Neural progenitor cell (in vitro differentiated cells): Measurements from ENCODE around the gene SAMD11. TPM values are rescaled to one million over a fixed set of nuclear protein-coding genes. Genes with fewer than 3 reads are reported as not detected.

Experiments
- DNase-seq: peaks from one replicate; pipeline ENCODE4 v3.0.0-alpha.2; 2016; ENCODE audit warnings: low spot score
- H2AFZ ChIP-seq: fragments of 200-600 bp; sonication (generic); replicated peaks from 2 replicates; pipeline ENCODE4 v1.6.1; 2016; ENCODE audit warnings: antibody characterized with exemption
- H3F3A ChIP-seq: fragments of 200-600 bp; sonication (generic); 2 replicates; pipeline ENCODE4 v1.6.1; 2016; ENCODE audit warnings: antibody characterized with exemption, low read depth
- H3K27ac ChIP-seq: fragments of 200-600 bp; sonication (generic); 2 replicates; pipeline ENCODE4 v1.5.1; 2016; ENCODE audit warnings: mild to moderate bottlenecking
- H3K27me3 ChIP-seq: fragments of 200-600 bp; sonication (generic); 2 replicates; pipeline ENCODE4 v1.6.1; 2016; ENCODE audit warnings: mild to moderate bottlenecking, moderate library complexity
- H3K36me3 ChIP-seq: fragments of 200-600 bp; sonication (generic); 2 replicates; pipeline ENCODE4 v1.5.1; 2016
- H3K4me1 ChIP-seq: fragments of 200-600 bp; sonication (generic); 2 replicates; pipeline ENCODE4 v1.6.1; 2016; ENCODE audit warnings: mixed run types
- H3K4me2 ChIP-seq: fragments of 200-600 bp; sonication (generic); 2 replicates; pipeline ENCODE4 v1.6.1; 2016
- H3K4me3 ChIP-seq: fragments of 200-600 bp; sonication (generic); 2 replicates; pipeline ENCODE4 v1.5.1; 2016
- H3K79me2 ChIP-seq: fragments of 200-600 bp; sonication (generic); 2 replicates; pipeline ENCODE4 v1.6.1; 2016; ENCODE audit warnings: low read depth
- H3K9ac ChIP-seq: fragments of 200-600 bp; sonication (generic); 2 replicates; pipeline ENCODE4 v1.6.1; 2016
- H3K9me3 ChIP-seq: fragments of 200-600 bp; sonication (generic); 2 replicates; pipeline ENCODE4 v1.5.1; 2016; ENCODE audit warnings: low read depth
- H4K20me1 ChIP-seq: fragments of 200-600 bp; sonication (generic); 2 replicates; pipeline ENCODE4 v1.6.1; 2016; ENCODE audit warnings: low read depth
- H3K27ac Mint-ChIP-seq: 3 replicates; pipeline ENCODE4 v1.8.0; 2021; ENCODE audit warnings: mixed read lengths
- H3K27me3 Mint-ChIP-seq: 2 replicates; pipeline ENCODE4 v1.8.0; 2022; ENCODE audit warnings: low read depth, mild to moderate bottlenecking, inconsistent platforms, moderate library complexity, mixed read lengths; ENCODE audit not compliant: insufficient read depth
- H3K36me3 Mint-ChIP-seq: 3 replicates; pipeline ENCODE4 v1.8.0; 2021; ENCODE audit warnings: mixed read lengths
- H3K4me1 Mint-ChIP-seq: 3 replicates; pipeline ENCODE4 v1.8.0; 2021; ENCODE audit warnings: mixed read lengths
- H3K4me3 Mint-ChIP-seq: 3 replicates; pipeline ENCODE4 v1.8.0; 2021; ENCODE audit warnings: mild to moderate bottlenecking, moderate library complexity, mixed read lengths
- H3K9me3 Mint-ChIP-seq: 3 replicates; pipeline ENCODE4 v1.8.0; 2020; ENCODE audit warnings: mixed read lengths
- EZH2 ChIP-seq: fragments of 200-600 bp; sonication (generic); IDR thresholded peaks from 2 replicates; pipeline ENCODE4 v1.6.1; 2017; ENCODE audit warnings: antibody characterized with exemption, mild to moderate bottlenecking, moderate library complexity
- EZH2phosphoT487 ChIP-seq: fragments of 200-600 bp; sonication (generic); IDR thresholded peaks from 2 replicates; pipeline ENCODE4 v1.6.1; 2017; ENCODE audit warnings: antibody characterized with exemption
- total RNA-seq: library from RNA; depleted of rRNA; stranded (reverse); fragments of >200 nt; gene quantifications from 2 replicates; pipeline ENCODE4 v1.2.3, GENCODE V29; 2015; ENCODE audit warnings: low replicate concordance
- TF ChIP-seq, protein P1 (sequence below): fragments of 200-600 bp; sonication (generic); IDR thresholded peaks from 2 replicates; pipeline ENCODE4 v1.5.1; 2017; ENCODE audit warnings: antibody characterized with exemption, mild to moderate bottlenecking

The SAMD11 gene
- total RNA-seq, 1 donor from 2014 or later, result not detected

DNA sequence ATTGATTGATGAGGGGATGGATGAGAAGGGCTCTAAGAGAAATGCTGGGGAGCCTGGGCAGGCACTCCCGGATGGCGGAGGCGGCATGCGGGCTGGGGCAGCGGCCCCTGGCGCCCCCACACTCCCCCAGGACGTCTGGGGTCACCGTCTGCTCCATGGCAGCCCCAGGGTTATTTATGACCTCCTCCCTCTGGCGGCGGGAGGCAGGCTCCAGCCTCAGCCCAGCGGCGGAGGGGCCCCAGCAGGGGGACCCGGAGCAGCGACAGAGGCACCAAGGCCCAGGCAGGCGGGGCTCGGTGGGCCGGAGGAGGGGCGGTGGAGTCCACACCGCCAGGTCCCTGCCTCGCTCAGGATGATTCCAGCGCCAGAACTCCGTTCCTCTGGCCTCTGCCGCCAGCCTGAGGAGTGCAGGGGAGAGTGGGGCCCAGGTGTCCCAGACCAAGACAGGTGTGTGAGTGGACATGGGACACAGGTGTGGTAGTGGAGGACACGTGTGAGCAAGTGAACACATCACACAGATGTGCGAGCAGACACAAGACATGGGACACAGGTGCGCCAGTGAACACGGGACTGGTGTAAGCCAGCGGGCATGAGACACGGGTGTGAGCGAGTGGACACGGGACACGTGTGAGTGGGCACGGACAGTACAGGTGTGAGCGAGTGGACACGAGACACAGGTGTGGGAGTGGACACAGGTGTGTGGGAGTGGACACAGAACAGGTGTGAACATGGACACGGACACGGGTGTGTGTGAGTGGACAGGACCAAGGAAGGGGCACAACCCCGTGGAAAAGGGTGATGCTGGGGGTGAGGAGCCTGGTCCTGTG, 2.5 kb upstream of the SAMD11 start:
- H3K27me3 ChIP-seq, result peaks cover 100% of the 10 kb centered on the region
- peaks cover 19% of the 10 kb centered on the region for H3K4me1 ChIP-seq
- no peak overlapping the region for H3K9ac ChIP-seq
- H3K9me3 ChIP-seq, result no peaks in the 10 kb centered on the region
- no peak overlapping the region for H2AFZ ChIP-seq
- H3K27me3 Mint-ChIP-seq, result peaks cover 39% of the 10 kb centered on the region
- no peaks in the 10 kb centered on the region for H3K36me3 ChIP-seq
- H3K4me3 Mint-ChIP-seq, result peak overlapping the region; percentile 77
- peak; percentile 78 for TF ChIP-seq EZH2
- no peak for TF ChIP-seq EZH2phosphoT487
- TF ChIP-seq, protein P1, sequence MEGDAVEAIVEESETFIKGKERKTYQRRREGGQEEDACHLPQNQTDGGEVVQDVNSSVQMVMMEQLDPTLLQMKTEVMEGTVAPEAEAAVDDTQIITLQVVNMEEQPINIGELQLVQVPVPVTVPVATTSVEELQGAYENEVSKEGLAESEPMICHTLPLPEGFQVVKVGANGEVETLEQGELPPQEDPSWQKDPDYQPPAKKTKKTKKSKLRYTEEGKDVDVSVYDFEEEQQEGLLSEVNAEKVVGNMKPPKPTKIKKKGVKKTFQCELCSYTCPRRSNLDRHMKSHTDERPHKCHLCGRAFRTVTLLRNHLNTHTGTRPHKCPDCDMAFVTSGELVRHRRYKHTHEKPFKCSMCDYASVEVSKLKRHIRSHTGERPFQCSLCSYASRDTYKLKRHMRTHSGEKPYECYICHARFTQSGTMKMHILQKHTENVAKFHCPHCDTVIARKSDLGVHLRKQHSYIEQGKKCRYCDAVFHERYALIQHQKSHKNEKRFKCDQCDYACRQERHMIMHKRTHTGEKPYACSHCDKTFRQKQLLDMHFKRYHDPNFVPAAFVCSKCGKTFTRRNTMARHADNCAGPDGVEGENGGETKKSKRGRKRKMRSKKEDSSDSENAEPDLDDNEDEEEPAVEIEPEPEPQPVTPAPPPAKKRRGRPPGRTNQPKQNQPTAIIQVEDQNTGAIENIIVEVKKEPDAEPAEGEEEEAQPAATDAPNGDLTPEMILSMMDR, result peak; percentile 53
- H4K20me1 ChIP-seq, result peaks cover 44% of the 10 kb centered on the region
- H3K4me1 Mint-ChIP-seq, result peaks cover 42% of the 10 kb centered on the region
- peak overlapping the region; percentile 77 for H3K4me2 ChIP-seq
- H3K27ac Mint-ChIP-seq, result no peak overlapping the region
- no peaks in the 10 kb centered on the region for H3K79me2 ChIP-seq
- H3K4me3 ChIP-seq, result peak overlapping the region; percentile 25
- peak; percentile 93 for DNase-seq
- no peaks in the 10 kb centered on the region for H3K9me3 Mint-ChIP-seq
- peaks cover 9% of the 10 kb centered on the region for H3F3A ChIP-seq
- no peaks in the 10 kb centered on the region for H3K36me3 Mint-ChIP-seq
- no peak overlapping the region for H3K27ac ChIP-seq

DNA sequence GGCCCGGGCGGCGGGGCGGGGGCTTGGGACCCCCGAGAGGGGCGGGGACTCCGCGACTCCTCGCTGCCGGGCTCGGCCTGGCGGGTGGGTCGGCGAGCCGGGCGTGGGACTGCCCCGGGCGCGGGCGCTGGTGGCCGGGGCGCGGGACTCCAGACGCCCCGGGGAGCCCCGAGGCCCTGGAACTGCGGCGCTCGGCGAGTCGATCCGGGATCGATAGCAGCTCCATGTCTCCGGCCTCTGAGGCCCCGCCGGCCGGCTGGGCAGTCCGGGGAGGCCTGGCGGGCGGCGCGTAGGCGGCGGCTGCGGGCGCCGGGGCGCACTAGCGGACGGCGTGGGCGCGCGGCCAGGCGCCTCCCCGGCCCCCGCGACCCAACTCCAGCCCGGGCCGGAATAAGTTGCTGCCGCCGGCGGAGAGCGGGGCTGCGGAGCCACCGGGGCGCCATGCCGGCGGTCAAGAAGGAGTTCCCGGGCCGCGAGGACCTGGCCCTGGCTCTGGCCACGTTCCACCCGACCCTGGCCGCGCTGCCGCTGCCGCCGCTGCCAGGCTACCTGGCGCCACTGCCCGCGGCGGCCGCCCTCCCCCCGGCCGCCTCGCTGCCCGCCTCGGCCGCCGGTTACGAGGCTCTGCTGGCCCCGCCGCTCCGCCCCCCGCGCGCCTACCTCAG, 400 bp downstream of the SAMD11 start:
- TF ChIP-seq EZH2phosphoT487 (no peak), EZH2 (peak; percentile 0)
- TF ChIP-seq, protein P1, result no peak
- H3K36me3 ChIP-seq, result no peaks in the 10 kb centered on the region
- H3K27me3 ChIP-seq, result peaks cover 100% of the 10 kb centered on the region
- peaks cover 19% of the 10 kb centered on the region for H3K4me1 ChIP-seq
- Mint-ChIP-seq H3K27me3 (peaks cover 57% of the 10 kb centered on the region), H3K4me3 (no peak overlapping the region), H3K27ac (no peak overlapping the region), H3K36me3 (no peaks in the 10 kb centered on the region), H3K9me3 (no peaks in the 10 kb centered on the region), H3K4me1 (peaks cover 34% of the 10 kb centered on the region)
- H3K79me2 ChIP-seq, result no peaks in the 10 kb centered on the region
- peak overlapping the region; percentile 76 for H3K4me2 ChIP-seq
- peaks cover 9% of the 10 kb centered on the region for H3F3A ChIP-seq
- H2AFZ ChIP-seq, result peak overlapping the region; percentile 55
- no peaks in the 10 kb centered on the region for H3K9me3 ChIP-seq
- H3K27ac ChIP-seq, result no peak overlapping the region
- H3K9ac ChIP-seq, result no peak overlapping the region
- H3K4me3 ChIP-seq, result peak overlapping the region; percentile 45
- H4K20me1 ChIP-seq, result peaks cover 60% of the 10 kb centered on the region
- no peak for DNase-seq

DNA sequence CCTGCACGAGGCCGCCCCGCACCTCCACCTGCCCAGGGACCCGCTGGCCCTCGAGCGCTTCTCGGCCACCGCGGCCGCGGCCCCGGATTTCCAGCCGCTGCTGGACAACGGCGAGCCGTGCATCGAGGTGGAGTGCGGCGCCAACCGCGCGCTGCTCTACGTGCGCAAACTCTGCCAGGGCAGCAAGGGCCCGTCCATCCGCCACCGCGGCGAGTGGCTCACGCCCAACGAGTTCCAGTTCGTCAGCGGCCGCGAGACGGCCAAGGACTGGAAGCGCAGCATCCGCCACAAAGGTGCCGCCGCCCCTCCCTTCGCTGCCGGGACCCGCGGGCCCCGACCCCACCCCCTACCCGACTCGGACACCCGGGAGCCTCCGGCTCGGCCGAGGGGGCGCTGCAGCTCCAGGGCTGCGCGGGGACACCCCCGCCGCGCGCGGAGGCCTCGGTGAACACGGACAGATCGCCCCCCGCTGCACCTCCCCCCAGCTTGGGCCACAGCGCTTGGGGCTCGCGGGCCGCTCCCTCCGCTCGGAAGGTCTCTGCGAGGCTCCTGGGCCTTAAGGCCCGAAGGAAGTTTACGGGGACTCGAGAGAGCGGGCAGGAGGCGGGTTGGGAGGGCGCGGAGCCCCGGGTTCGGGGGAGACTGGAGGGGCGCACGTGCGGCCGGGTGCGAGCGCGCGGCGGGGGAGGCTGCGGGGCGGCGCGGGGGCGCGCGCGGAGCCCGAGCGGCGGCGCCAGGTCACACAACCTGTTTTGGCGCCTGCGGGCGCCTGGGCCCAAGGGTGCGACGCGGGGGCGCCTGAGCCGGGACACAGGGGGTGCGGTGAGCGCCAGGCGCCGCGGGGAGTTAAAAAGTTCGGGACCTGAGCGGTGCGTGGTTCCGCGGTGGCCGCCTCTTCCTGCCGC, 1.2 kb downstream of the SAMD11 start:
- H2AFZ ChIP-seq, result peak overlapping the region; percentile 55
- no peaks in the 10 kb centered on the region for H3K36me3 ChIP-seq
- H3K9me3 ChIP-seq, result no peaks in the 10 kb centered on the region
- H3K4me1 ChIP-seq, result peaks cover 19% of the 10 kb centered on the region
- peaks cover 9% of the 10 kb centered on the region for H3F3A ChIP-seq
- H3K27me3 ChIP-seq, result peaks cover 100% of the 10 kb centered on the region
- Mint-ChIP-seq H3K36me3 (no peaks in the 10 kb centered on the region), H3K4me3 (peak overlapping the region; percentile 79), H3K27ac (no peak overlapping the region), H3K9me3 (no peaks in the 10 kb centered on the region), H3K4me1 (peaks cover 33% of the 10 kb centered on the region), H3K27me3 (peaks cover 60% of the 10 kb centered on the region)
- H3K4me2 ChIP-seq, result peak overlapping the region; percentile 76
- H3K79me2 ChIP-seq, result no peaks in the 10 kb centered on the region
- DNase-seq, result peak; percentile 81
- TF ChIP-seq EZH2phosphoT487, result peak; percentile 98
- peak; percentile 99 for TF ChIP-seq EZH2
- TF ChIP-seq, protein P1, result peak; percentile 20
- H4K20me1 ChIP-seq, result peaks cover 59% of the 10 kb centered on the region
- no peak overlapping the region for H3K27ac ChIP-seq
- no peak overlapping the region for H3K9ac ChIP-seq
- peak overlapping the region; percentile 45 for H3K4me3 ChIP-seq
